Activated CD8-positive, alpha-beta memory T cell treated with anti-CD3 and anti-CD28 coated beads, Interleukin-2, amount 50 U/mL, for 24 hours (primary cell): ENCODE data around the gene SPDYE9.
"Not testable (repeated sequence)": the region's sequence is repeated elsewhere in the genome, so short reads cannot be mapped to it uniquely, and the experiment has no call there.

Experiments used
- DNase-seq: peaks from one replicate; pipeline ENCODE4 v3.0.0-alpha.2; 2020; ENCODE audit errors: extremely low read depth

Gene SPDYE9

DNA sequence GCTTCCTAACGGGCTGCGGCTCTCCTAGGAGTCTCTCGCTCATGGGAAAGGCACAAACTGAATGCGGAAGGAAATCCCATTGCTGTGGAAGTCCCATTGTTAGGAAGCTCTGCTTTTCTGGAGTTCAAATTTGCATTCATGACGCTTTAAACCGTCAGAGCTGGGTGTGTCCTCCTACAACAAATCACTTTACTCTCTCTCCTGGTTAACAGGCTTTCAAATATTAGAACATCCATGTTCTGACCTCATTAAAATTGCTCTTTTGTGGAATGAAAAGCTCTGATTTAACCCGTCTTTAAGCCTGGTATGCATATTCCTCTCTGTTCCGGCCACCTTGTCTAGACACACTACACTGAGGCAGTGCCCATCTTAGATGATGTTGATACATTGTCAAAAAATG lies at the start of gene SPDYE9:
TSS of gene SPDYE9 (minus strand) at position 101 of the 400 bp plus-strand sequence. CDS start 1,800 bp downstream, outside the sequence.
- not testable (repeated sequence) for DNase-seq

- not testable (repeated sequence) for DNase-seq
Observed at GRCh38 chr7:73134866-73135265, 49.0 kb upstream of the SPDYE9 start.

GRCh38 chr7:73132651-73133217 lies 46.9 kb upstream of the SPDYE9 start:
- not testable (repeated sequence) for DNase-seq

GRCh38 chr7:73130612-73131011 lies 44.8 kb upstream of the SPDYE9 start:
- not testable (repeated sequence) for DNase-seq

GRCh38 chr7:73124126-73124525 lies 38.3 kb upstream of the SPDYE9 start:
- not testable (repeated sequence) for DNase-seq

- not testable (repeated sequence) for DNase-seq
Observed at GRCh38 chr7:73122778-73123447, 37.1 kb upstream of the SPDYE9 start.

DNA sequence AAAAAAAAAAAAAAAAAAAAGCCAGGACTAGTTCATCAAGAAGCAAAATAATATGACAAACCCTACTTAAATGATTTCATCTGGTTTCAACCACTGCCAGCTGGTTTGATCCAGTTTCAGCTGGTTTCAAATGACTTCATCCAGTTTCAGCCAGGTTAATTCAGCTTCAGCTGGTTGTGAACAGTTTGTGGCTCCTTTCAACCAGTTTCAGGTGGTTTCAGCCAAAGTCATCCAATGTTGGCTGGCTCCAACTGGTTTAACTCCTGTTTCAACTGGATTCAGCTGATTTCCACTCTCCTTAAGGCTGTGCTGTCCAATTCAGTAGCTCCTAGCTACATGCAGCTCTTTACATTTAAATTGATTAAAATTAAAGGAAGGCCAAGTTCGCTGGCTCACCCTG lies 32.3 kb upstream of the SPDYE9 start:
- not testable (repeated sequence) for DNase-seq

DNA sequence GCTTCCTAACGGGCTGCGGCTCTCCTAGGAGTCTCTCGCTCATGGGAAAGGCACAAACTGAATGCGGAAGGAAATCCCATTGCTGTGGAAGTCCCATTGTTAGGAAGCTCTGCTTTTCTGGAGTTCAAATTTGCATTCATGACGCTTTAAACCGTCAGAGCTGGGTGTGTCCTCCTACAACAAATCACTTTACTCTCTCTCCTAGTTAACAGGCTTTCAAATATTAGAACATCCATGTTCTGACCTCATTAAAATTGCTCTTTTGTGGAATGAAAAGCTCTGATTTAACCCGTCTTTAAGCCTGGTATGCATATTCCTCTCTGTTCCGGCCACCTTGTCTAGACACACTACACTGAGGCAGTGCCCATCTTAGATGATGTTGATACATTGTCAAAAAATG lies 28.0 kb downstream of the SPDYE9 start, which contains the start of gene SPDYE11:
TSS of gene SPDYE11 (minus strand) at position 101 of the 400 bp plus-strand sequence. CDS start 1,800 bp downstream, outside the sequence.
- DNase-seq: not testable (repeated sequence)

DNA sequence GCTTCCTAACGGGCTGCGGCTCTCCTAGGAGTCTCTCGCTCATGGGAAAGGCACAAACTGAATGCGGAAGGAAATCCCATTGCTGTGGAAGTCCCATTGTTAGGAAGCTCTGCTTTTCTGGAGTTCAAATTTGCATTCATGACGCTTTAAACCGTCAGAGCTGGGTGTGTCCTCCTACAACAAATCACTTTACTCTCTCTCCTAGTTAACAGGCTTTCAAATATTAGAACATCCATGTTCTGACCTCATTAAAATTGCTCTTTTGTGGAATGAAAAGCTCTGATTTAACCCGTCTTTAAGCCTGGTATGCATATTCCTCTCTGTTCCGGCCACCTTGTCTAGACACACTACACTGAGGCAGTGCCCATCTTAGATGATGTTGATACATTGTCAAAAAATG lies 56.2 kb downstream of the SPDYE9 start, which contains the start of gene SPDYE8:
TSS of gene SPDYE8 (minus strand) at position 101 of the 400 bp plus-strand sequence. CDS start 1,800 bp downstream, outside the sequence.
- not testable (repeated sequence) for DNase-seq
